ENCODE measurements around the gene PRC1.

Gene PRC1

GRCh38 chr15:90988296-90988695 lies 6.0 kb downstream of the PRC1 start:
- no peak for DNase-seq

GRCh38 chr15:90987561-90988141 lies 6.7 kb downstream of the PRC1 start:
- no peak for DNase-seq

DNA sequence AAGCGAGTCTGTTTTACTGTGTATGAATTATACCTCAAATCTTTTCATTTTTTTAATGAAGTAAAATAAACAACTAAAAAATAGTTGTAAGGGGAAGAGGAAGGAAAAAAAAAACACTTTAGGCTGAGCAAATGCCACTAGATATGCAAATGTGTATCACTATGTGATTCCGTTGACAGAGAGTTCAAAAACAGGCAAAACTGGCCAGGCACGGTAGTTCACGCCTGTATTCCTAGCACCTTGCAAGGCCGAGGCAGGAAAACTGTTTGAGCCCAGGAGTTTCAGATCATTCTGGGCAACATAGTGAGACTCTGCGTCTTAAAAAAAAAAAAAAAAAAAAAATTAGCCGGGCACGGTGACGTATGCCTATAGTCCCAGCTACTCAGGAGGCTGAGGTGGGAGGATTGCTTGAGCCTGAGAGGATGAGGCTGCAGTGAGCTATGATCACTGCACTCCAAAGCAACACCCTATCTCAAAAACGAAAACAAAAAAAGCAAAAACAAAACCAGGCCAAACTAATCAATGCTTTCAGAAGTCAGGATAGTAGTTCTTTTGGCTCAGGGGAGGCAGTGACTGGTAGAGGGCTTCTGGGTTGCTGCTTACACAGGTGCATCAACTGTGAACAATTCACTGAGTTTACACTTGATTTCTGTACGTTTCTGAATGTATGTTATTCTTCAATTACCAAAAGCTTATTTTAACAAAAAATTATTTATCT lies 7.4 kb downstream of the PRC1 start:
- DNase-seq = no peak

DNA sequence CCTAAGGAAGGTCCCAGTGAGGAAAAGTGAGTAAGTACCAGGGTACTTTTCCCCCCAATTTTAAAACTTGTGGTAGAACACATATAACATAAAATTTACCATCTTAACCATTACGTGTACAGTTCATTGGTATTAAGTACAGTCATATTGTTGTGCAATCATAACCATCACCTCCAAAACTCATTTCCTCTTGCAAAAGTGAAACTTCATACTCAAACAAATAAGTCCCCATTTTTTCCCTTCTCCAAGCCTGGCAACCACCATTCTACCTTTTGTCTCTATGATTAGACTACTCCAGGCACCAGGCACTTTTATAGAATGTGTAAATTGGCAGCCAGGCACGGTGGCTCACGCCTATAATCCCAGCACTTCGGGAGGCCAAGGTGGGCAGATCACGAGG lies 12.2 kb downstream of the PRC1 start:
- no peak for DNase-seq

- no peak for DNase-seq
These were observed 12.7 kb downstream of the PRC1 start for GRCh38 chr15:90981681-90982080.

GRCh38 chr15:90979582-90979981 lies 14.8 kb downstream of the PRC1 start:
- DNase-seq = no peak

DNA sequence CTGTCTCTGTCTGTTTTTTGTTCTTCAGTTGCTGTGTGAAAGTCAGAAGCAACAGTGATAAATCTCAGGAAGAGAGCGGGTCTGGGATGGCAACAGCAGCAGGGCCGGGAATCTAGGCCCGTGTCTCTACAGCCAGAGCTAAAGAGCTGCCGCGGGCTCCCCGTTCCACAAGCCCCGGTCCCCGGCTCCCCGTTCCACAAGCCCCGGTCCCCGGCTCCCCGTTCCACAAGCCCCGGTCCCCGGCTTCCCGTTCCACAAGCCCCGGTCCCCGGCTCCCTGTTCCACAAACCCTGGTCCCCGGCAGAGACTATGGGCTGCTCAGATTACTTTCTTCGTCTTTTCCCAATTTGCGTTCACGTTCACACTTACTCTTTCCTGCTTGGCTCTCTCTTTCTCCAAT lies 20.1 kb downstream of the PRC1 start:
- DNase-seq = no peak

GRCh38 chr15:90972133-90972532 lies 22.2 kb downstream of the PRC1 start:
- DNase-seq = no peak

DNA sequence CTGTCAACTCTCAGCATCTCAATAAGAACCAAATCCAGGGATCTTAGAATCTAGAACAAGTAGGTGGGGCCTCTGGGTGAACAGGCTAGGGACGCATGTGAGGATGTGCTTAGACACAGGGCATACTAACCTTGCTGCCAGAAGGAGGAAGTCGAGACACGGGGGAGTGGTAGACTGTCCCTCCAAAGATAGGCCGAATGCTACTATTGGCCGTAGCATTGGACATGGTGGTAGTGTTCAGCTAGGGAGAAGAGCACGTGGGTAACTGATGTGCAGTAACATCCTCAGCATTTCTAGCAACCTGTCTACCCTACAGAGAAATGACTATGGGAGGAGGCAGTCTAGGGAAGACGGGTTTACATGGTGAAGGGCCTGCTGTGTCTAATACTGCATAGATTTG lies 24.1 kb downstream of the PRC1 start:
- DNase-seq = no peak

DNA sequence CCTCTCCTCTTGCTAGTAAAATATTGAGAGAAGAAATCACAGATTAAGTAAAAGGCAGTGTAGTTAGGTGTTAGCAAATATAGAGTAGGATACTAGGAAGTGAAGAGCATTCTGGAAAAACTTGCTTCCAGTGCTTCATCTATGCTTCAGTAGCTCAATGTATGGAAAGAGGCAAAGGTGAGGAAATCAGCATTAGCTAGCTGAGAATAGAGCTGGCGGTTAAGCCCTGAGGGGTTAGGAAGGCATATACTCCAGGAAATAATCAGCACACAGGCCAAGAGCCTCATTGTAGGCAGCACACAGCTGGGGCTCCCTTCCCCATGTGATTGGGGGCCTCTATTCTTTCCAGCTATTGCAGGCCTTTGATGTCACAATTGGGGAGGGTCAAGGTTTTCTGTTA lies 25.9 kb downstream of the PRC1 start:
- no peak for DNase-seq

- DNase-seq = no peak
These were observed 27.1 kb downstream of the PRC1 start for GRCh38 chr15:90967206-90967605.

GRCh38 chr15:90966262-90966661 lies 28.1 kb downstream of the PRC1 start:
- DNase-seq = no peak

GRCh38 chr15:90962021-90962420 lies 32.3 kb downstream of the PRC1 start:
- DNase-seq = no peak

- DNase-seq = no peak
These were observed 33.8 kb downstream of the PRC1 start for GRCh38 chr15:90960298-90961091.

- no peak for DNase-seq
These were observed 34.4 kb downstream of the PRC1 start for GRCh38 chr15:90959894-90960293.

DNA sequence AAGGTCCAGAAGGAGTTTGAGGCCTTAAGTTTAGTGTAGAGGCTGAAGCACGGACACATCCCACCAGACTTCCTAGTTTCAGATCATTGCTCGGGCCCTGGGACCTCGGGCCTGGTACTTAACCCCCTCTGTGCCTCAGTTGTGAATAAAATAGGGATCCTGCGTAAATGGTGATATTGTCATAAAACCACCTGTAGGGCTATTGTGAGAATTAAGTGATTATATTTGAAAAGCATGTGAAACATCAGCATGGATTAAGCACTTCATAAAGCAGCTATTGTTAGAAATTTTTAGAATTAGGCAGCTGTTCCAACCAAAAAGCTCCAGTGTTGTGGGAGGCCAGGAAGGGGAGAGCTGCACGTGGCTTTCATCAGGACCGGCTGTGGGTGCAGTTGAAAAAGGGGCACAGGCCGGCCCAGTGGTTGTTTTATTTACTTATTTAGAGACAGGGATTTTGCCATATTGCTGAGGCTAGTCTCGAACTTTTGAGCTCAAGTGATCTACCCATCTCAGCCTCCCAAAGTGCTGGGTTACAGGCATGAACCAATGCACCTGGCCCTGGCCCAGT lies 35.2 kb downstream of the PRC1 start:
- DNase-seq = no peak

DNA sequence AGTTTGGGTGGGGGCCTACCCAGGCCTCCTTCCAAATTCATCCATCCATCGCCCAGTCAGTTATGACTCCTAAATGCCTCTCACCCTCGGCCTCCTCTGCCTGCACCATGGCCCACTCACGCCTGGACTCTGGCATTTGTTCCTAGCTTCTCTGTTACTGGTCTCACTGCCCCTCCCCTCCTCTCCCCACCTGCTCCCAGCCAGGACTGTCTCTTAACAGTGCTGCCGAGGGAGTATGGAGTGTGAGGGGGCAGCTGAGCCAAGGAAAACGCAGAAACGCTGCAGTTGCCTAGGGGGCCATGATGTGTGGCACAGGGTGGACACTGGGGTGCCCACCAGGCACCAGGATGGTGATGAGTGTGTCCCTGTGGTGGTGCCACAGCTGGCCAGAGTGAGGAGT lies 36.5 kb downstream of the PRC1 start:
- no peak for DNase-seq

DNA sequence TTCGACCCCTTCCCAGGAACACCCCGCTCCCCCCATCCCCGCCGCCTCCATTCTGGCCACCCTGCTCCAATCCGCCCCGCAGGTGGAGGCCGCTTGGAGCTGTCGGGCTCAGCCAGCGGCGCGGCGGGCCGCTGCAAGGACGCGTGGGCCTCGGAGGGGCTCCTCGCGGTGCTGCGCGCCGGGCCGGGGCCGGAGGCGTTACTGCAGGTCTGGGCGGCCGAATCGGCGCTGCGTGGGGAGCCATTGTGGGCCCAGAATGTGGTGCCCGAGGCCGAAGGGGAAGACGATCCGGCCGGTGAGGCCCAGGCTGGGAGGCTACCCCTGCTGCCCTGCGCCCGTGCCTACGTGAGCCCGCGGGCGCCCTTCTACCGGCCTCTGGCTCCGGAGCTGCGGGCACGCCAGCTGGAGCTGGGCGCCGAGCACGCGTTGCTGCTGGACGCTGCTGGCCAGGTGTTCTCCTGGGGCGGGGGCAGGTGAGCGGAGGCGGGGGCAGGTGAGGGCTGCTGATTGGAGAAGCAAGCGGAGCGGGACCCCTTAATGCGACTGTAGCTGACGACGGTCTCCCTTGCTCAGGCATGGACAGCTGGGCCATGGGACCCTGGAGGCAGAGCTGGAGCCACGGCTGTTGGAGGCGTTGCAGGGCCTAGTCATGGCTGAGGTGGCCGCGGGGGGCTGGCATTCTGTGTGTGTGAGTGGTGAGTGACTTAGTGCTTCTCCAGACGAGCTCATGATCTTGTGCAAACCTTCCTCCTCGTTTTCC lies 37.1 kb downstream of the PRC1 start:
- DNase-seq = no peak

DNA sequence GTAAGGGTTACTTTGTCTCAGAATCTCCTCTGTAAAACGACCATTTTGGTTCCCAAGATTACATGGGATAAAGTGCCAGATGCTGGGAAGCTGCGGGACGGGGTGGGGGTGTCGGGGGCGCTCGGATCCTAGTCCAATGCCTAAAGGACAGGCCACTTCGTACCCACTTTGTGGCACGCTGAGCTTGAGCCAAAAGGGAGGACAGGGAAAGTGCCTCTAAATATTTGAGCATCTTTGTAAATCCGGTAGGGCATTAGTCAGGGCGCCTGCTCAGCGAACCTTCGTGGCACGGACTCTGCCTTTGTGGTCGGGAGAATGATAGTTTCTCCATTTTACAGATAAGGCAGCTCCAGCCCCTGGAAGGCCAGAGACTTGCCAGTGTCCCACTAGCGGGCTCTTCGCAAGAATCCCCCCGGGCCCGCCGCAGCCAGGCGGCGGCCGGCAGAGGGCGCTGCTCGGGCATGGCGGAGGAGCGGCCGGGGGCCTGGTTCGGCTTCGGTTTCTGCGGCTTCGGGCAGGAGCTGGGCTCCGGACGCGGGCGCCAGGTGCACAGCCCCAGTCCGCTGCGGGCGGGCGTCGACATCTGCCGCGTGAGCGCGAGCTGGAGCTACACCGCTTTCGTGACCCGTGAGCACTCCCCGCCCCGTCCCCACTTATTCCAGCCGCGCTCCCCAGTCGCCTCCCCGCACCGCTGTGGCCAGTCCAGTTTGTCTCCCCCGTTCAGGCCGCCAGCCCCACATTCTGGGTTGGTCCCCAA lies 37.9 kb downstream of the PRC1 start:
- DNase-seq = peak; percentile 42

DNA sequence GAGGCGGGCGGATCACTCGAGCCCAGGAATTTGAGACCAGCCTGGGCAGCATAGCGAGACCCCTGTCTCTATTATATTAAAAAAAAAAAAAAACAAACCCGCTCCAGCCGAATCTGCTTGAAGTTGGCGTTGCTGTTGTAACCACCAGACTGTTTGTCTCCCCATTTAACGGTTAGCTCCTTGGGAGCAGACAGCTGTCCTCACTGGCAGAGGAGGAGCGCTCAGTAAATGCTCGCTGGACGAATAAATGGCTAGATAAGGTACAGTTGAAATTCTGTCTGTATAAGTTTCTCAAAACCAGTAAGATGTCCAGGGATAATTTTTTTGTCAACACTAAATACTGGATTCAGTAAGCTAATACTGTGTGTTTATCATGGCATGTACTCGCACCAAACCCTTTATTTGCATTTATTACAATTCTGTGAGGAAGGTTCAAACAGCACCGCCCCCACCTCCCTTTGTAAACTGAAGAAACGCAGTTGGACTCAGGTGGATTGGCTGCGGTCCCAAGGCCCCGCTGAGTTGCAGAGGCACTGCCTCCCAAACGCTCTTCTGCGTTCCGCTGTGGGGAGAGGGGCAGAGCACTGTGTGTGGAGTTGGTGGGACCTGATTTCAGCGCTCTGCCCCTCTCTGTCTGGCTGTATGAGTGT lies 38.6 kb downstream of the PRC1 start:
- DNase-seq = no peak

GRCh38 chr15:90954712-90955623 lies 39.4 kb downstream of the PRC1 start, which contains the start of gene RCCD1:
Gene RCCD1, plus strand, starts transcription at chr15:90954884. Its CDS starts 1,851 bp downstream, at chr15:90956735.
- DNase-seq = peak; percentile 86

All from CD4-positive, alpha-beta T cell treated with Interleukin-4 for 4 hours (primary cell).